Frontal cortex (tissue), 4 donors: ENCODE data around the gene PLXND1. TPM values are rescaled to one million over a fixed set of nuclear protein-coding genes. Genes with fewer than 3 reads are reported as not detected.

Source experiments
- DNase-seq, 2 donors: peaks; one replicate each; pipeline ENCODE4 v3.0.0; 2012; ENCODE audit warnings: low spot score in 2 of 2
- FAIRE-seq: peaks from 2 replicates; lab custom pipeline; 2012; peaks lifted over from hg19 to GRCh38; lab: Jason Lieb, UNC
- total RNA-seq: library from RNA; depleted of rRNA; stranded (reverse); fragments of >200 nt; gene quantifications from one replicate; pipeline ENCODE4 v1.2.3, GENCODE V29; 2014
- donor health status: control.
- donor health status: control.
- donor health status: control.

PLXND1 gene
- total RNA-seq, 1 donor from 2014 or later, result 16.7 TPM

DNA sequence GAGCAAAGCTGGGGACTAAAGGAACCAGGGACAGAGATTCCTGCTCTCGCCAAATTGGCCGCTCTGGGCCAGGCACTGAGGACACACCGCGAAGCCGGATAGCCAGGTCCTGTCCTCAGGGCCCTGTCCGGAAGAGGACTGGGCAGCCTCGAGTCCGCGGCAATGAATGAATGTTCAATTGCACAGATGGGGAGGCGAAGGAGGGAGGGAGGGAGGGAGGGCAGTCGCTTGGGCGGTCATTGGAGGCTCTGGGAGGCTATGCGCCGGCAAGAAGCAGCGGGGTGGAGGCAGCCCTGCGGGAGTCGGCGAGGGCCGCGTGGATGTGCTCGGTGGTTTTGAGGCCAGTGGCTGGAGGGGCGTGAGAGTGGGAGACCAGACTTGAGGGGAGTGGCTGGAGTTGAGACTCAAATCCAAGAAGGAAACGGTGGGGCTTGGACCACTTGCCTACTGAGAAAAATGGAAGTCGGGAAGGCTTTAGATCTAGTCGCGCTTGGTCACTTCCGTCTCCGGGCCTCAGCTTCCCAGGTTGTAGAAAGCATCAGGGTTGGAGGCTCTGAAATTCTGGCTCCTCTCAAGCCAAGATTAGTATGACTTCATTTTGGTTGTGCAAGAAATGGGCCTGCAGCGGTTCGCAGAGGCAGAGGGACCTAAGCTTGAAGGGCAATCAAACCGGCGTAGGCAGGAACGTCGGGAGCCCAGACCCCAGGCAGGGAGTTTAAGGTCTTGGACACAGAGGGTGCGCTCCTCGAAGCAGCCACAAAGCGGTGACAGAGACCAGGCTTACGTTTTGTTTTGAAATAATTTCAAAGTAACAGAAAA lies 21.1 kb upstream of the PLXND1 start:
- peak; percentile 80 to 82 for DNase-seq
- no peak for FAIRE-seq

DNA sequence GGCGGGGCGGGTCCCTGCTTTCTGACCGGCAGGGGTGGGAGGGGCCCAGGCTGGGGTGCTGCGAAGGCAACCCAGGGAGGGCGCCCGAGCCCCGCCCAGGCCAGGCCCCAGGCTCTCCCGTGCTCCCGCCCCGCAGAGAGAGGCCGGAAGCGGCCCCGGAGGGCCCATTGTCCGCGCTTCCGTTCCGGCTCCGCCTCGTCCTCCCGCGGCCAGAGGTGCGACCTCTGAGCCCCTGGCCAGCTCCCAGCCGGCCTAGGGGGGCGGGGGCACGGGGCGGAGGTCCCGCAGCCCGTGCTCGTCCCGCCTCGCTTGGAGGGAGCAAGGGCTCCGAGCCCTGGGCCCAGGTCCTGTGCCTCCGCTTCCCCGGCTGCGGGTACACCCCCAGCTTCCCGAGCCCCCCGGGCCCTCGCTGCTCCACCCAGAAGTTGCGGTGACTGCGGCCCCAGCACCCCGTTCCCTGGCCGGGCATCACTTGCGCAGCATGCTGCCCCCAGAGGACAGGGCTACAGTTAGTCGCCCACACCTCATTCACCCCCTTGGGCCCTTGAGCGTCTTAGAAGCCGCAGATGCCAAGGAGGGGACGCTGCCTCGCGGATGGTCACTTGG lies 20.4 kb upstream of the PLXND1 start:
- DNase-seq, result peak; percentile 83 to 87
- no peak for FAIRE-seq

DNA sequence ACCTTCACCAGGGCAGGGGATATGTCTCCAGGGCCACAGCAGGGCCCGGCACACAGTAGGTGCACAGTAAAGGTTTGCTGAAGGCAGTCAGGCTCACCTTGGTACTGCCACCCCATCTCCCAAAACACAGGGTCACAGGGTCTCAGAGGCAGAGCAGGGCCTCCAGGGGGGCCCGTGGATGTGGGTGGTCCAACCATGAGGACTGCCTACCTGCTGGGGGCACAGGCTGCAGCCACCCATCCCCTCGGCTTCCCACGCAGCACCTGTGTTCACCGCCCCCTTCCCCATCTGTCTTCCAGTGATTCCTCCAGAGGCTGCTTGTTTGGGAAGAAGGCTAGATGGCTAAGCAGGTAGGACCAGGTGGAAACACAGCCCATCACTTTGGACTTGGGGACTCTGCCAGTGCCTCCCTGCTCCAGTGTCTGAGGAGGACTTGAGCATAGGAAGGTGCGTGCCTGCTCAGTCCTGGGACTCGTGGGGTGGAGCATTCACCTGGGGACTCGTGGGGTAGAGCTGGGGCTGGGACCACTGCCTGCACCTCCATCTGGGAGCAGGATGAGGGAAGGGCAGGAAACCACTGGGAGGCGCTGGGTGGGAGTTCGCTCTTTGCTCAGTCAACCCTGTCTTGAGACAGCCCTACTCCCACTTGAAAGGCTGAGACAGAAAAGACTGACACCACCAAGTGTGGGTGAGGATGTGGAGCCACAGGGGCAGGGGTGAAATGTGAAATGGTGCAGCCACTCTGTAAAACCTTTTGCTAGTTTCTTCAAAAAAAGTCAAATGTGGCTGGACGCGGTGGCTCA lies 18.8 kb upstream of the PLXND1 start:
- FAIRE-seq (no peak), DNase-seq (peak in 1 of 2 donors; percentile 16)

DNA sequence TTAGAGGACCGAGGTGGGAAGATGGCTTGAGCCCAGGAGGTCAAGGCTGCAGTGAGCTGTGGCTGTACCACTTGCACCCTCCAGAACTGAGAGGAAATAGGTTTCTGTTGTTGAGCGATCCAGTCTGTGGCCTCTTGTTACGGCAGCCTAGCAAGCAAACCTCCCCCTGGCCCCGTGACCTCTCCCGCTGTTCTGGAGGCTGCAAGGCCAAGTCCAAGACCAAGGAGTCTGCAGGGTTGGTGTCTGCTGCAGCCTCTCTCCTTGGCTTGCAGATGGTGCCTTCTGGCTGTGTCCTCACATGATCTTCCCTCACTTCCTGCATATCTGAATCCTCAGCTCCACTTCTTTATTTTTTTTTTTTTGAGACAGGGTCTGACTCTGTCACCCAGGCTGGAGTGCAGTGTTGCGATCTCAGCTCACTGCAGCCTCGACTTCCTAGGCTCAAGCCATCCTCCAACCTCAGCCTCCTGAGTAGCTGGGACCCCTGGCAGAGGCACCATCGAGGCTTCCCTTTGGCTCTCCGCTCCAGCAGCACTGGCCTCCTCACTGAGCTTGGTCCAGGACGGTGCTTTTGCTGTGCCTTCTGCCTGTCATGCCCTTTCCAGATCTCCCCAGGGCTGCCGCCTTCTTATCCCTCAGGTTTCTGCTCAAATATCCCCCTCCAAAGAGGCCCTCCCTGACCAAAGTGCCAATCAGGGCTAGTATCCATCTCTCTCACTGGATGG lies 18.0 kb upstream of the PLXND1 start:
- DNase-seq, result peak in 1 of 2 donors; percentile 7
- FAIRE-seq, result no peak

DNA sequence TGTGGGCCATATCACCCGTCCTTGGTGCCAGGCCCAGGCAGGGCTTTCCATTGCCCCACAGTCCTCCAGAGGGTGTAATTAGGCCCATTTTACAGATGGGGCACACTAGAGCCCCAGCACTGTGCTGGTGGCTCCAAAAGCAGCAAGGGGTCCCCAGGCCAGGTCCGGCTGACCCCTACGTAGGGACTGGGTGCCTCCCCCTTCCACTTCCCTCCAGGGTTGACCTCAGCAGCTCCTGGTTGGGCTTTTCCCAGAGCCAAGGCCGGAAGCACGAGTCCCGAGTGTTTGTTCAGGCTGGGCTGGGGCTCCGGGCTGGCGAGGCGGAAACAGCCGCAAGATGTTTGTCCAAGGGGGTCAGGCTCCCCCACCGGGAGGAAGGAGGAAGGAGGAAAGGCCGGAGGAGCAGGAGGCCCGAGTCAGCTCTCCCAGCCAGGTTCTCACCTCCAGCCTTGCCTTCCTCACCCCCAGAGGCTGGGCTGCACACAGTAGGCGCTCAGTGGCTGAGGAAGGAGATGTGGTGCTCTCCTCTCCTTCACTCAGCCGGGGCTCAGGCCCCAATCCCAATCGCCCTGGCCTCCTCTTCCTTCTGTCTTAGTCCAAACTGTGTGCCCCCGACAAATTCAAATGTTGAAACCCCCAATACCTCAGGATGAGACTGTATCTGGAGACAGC lies 17.1 kb upstream of the PLXND1 start:
- peak in 1 of 2 donors; percentile 40 for DNase-seq
- no peak for FAIRE-seq

DNA sequence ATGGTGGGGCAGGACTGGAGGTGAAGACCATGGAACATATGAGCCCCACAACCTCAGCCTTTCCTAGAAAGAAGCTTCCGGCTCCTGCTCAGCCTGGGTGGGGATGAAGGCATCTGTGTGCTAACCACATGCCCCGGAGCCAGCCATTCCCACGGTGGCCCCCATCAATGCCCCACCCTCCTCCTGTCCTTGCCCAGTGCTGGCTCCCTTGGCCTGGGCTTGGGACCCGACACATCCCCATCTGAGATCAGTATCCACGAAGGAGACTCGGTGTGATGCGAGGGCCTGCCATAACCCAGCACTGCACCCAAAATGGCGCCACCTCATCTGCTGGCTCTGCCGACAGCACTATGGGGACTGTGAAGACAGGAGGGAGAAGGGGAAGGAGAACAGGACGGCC lies 16.5 kb upstream of the PLXND1 start:
- DNase-seq (no peak), FAIRE-seq (no peak)

DNA sequence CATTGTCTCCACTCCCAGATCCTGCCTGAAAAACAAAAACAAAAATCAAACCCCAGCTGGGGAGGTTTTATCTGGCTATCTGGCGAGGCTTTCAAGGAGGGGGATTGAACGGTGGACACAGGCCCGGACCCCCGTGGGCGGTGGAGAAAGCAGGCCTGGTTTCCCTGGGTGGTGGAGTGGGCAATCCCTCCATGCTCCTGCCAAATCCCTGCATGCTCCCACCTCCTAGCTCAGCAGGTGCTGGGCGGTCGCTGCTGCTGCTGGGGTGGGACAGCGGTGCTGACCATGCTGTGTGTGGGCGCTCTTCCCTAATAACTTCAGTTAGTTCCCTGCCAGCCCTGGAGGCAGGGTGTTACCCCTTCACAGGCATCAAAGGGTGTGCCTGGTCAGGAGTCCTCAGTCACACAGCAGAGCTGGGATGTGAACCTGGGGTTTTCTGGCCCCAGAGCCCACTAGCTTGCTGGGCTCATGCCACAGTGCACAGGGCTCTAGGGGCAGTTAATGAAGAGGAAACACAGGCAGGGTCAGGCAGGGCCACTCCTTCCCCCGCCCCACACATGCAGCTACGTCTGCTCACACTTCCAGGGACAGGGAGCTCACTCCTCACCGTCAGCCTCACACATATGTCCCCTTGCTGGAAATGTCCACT lies 15.9 kb upstream of the PLXND1 start:
- FAIRE-seq (no peak), DNase-seq (peak in 1 of 2 donors; percentile 28)

DNA sequence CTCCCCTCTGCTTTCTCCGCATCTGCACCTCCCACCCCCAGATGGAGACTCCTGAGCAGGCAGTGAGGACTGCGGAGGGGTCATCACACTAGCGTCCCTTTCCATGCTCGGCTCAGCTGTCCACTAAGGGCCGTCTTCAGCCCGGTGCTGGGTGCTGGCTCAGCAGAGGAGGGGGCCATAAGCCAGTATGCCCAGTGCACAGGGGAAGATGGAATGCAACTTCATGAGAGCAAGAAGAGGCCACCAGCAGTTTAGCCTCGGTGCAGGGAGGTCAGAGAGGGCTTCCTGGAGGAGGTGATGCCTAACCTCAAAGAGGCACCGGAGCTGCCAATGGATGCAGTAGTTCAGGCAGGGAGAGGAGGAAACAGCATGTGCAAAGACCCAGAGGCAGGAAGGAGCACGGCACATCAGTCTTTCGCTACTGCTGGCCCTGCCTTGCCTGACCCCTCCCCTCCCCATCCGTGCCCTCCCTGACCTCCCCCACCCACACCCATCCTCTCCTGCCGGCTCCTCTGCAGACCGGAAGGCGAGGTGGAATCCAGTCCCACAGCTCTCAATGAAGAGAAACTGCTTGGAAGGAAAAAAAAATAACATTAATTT lies 15.2 kb upstream of the PLXND1 start:
- peak in 1 of 2 donors; percentile 7 for DNase-seq
- FAIRE-seq, result no peak

DNA sequence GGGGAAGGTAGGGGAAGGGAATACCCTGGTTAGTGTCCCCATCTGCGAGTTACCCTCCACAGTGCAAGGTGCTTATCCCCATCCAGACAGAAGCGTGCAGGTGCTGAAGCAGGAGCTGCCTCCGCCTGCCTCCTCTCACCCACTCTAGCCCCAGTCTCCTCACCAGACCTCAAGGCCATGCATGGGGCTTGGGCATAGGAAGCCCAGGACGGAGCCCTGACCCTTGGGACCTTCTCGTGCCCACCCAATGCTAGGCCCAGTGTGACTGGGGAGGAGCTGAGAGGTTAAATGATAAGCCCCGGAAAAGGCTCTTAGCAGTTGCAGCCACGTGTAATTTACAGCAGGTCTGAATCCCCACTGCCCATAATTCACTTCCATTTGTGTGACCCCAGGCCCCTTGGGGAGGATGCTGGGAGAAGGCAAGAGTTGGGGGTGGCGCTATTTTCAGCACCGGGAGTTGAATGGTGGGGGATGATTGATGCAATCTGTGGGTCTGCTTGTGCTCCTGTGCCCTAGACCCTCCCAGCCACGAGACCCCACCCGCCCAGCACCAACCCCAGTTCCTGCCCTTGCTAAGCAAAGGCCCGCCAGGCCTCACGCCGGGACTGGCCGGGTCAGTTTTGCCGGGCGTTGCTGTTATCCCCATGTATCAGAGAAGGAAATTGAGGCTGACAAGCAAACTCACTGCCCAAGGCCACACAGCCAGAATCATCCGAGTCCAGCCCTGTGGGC lies 14.5 kb upstream of the PLXND1 start:
- FAIRE-seq, result no peak
- no peak for DNase-seq

DNA sequence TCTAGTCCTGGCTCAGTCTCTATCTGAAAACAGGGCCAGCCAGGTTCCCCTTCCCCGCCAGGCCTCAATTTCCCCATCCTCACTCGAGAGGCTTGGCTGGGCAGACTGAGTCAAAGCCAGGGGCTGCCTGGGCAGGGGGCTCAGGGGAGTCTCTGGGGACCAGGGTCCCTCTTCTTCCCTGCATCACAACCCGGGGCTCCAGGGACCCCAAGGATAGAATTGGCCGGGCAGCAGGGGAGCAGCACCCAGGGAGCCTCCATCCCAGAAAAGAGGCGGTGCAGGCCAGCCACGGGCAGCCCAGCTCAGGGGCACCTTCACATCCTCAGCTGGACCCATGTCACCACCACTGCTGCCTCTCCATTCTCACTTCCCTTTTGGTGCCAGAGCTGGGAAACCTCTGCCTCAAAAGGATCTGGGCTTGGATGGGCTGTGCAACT lies 13.3 kb upstream of the PLXND1 start:
- FAIRE-seq (no peak), DNase-seq (no peak)

DNA sequence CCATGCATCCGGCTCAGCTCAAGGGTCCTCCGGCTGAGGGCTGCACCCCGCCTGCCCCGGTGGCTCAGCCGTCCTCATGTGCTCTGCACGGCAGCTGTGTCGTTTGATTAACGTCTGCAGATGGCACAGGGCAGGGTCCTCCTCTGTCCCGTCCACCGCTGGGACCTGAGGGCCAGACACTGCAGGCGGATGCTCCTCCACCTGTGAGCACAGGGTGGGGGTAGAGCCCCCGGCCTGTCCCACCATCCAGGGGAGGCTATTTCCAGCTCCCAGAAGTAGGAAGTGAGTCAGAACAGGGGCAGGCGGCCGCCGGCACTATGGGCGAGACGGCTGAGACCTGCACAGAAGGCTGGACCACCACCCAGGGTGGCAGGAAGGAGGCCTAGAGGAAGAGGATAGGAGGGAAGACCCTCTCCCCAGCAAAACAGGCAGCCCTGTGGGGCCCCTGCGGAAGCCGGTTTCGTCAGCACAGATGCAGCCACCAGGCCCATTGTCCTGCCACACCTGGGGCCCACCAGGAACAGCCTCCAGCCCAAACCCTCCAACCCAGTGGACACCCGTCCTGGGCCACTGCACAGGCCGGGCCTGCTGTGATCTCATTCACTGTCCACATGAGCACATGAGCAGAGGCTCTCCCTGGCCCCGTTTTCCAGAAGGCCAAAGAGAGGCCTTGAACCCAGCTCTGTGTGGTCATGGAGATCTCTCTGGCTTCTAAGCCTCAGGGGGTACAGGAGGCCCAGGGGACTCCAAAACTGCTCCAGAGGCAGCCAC lies 12.6 kb upstream of the PLXND1 start:
- FAIRE-seq (no peak), DNase-seq (no peak)

DNA sequence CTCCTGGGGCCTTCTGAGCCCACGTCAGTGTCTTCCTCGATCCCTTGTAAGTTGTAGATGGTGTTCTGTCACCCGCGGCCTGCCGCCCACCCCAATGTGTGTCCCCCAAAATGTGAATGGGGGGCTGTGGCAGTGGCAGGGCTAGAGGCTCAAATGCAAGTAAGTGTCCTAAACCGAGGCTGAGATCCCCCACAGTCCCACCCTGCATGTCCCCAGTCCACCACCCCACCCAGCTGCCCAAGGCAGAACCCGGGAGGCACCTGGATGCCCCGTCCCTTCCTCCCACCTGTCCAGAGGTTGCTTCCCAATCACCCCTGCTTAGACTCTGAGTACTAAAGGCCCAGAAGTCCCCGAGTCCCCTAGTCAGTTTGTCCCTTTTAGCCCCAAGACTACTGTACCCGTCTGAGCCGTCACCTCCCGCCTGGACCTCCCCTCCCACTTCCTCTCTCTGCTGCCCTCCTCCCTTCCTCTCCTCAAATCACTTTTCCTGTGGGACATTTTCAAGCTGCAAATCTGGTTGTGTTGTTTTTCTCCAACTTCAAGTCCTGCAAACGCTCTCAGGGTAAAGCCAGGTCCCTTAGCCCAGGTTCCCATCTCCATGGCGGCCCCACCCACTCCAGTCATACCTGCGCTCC lies 11.8 kb upstream of the PLXND1 start:
- DNase-seq, result no peak
- FAIRE-seq, result no peak

DNA sequence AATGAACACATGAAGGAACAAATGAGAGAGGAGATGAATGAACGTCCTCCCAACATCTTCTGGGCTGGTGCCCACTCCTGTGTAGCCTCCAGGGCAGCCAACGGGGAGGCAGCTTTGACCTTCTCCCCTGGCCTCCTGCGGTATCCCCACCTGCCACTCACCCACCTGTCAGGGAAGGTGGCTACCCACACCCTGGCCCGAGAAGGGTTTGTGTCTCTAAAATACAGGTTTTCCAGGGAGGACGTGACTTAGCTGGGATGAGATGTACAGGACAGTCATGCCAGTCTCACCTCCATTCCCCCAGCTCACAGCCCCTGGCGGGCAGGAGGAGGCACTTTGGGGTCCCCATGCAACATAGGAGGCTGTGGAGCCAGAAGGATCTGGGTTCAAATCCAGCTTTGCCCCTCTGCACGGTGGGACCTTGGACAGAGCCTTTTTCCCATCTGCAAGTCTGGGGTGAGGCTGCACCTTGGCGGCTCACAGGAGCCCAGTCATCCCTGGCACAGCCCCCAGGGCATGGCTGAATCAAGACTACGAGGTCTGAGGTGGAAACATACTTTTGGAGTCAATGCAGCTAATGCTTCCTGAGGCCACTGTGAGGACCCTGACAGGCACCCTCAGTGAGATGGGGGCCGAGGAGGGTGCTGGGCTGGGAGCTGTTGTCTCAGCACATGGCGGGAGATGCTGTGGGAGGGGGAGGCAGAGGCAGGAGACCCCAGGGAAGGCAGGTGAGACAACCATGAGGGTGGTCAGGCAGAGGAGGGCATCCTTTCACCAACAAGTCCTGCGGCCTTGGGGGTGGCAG lies 11.1 kb upstream of the PLXND1 start:
- DNase-seq (no peak), FAIRE-seq (no peak)

DNA sequence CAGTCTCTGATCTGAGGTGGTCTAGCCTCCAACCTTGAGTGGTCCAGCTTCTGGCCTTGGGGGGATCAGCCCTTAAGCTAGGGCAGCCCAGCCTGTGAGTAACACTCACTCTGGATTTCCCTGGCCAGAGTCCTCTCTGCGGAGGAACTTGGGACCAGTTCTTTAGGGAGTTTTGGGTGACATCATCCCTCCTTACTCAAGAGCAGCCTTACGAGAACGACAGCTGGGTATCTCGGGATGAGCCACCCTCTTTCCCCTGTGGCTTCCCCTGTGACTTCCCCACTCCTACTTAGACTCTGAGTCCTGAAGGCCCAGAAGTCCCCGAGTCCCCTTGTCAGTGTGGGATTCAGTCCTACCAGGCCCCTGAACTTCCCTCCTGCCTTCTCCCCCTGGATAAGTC lies 10.2 kb upstream of the PLXND1 start:
- FAIRE-seq, result no peak

DNA sequence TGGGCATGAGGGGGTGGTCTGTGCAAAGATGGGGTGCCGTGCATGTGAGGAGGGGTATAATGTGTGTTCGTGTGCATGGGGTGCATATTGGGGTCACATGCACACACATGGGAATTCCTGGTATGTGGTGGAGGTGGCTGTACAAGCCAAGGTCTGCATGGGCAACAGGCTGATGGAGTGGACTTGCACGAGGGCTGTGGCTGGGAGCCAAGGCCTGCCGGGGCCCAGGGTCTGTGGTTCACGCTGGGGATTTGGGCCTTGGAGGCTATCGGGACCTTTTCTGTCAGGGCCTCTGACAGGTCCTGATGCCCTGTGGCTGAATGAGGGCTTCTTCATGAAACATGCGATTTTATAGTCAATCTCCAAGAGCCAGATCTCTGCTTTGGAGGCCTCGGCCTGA lies 9.8 kb upstream of the PLXND1 start:
- no peak for DNase-seq
- FAIRE-seq, result no peak

More for the DNA sequence above, 10.2 kb upstream of the PLXND1 start:
- DNase-seq, result no peak

DNA sequence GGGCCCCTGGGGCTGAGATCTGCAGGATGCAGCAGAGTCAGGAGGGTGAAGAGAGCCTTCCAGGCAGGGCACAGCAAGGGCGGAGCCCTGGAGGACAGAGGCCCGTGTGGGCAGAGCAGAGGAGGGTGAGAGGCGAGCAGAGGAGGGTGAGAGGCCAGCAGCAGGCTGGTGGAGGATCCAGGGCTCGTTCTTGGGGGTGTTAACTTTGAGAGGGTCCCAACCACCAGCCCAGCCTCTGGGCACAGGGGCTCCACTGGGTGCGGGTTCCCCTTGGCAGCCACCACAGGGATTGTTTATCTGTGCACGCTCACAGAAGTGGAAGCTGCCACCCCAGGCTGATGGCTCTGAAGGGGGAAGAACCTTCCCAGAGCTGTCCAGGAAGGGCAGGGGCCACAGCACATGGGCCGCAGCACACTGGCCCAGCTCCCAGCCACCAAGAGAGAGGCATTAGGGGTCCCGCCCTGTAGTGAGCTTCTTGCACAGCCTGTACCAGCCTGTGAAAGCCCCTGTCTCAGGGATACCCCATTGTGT lies 9.3 kb upstream of the PLXND1 start:
- FAIRE-seq (no peak), DNase-seq (no peak)
